BLaER1 treated with 17β-estradiol and CSF1 and Interleukin-3, amounts not matched to agents 10 nM and 100 nM (cell line): Measurements from ENCODE around the gene RDH5.

ENCODE experiments used
- H3K27ac ChIP-seq, 11 experiments: shearing (Covaris generic); formaldehyde crosslinking; 2 replicates each; pipeline ENCODE4 v1.8.1; 2022
- H3K27me3 ChIP-seq, 11 experiments: shearing (Covaris generic); formaldehyde crosslinking; 2 replicates each; pipeline ENCODE4 v1.8.1; 2022
- H3K36me3 ChIP-seq, 11 experiments: shearing (Covaris generic); formaldehyde crosslinking; 2 replicates each; pipeline ENCODE4 v1.8.1; 2022
- H3K4me1 ChIP-seq, 10 experiments: shearing (Covaris generic); formaldehyde crosslinking; 2 replicates each; pipeline ENCODE4 v1.8.1; 2022
- H3K4me2 ChIP-seq, 11 experiments: shearing (Covaris generic); formaldehyde crosslinking; 2 replicates each; pipeline ENCODE4 v1.8.1; 2022
- H3K4me3 ChIP-seq, 10 experiments: shearing (Covaris generic); formaldehyde crosslinking; 2 replicates each; pipeline ENCODE4 v1.8.1; 2022
- H3K9ac ChIP-seq, 11 experiments: shearing (Covaris generic); formaldehyde crosslinking; 2 replicates each; pipeline ENCODE4 v1.8.1; 2022
- H3K9me3 ChIP-seq, 11 experiments: shearing (Covaris generic); formaldehyde crosslinking; replicated peaks in 1 of 11; 2 replicates each; pipeline ENCODE4 v1.8.1; 2022
- H4K20me1 ChIP-seq, 11 experiments: shearing (Covaris generic); formaldehyde crosslinking; 2 replicates each; pipeline ENCODE4 v1.8.1; 2022
- Cebpa-rat ChIP-seq, 11 experiments: shearing (Covaris generic); IDR thresholded peaks; 2 replicates each; pipeline ENCODE4 v1.8.1; 2022

The RDH5 gene

GRCh38 chr12:55728186-55728938 lies 8.2 kb downstream of the RDH5 start:
- peak overlapping the region; percentile 92 to 99 (median 97) for H3K4me2 ChIP-seq
- peaks cover 27 to 52% (median 44%) of the 10 kb centered on the region in 11 experiments for H4K20me1 ChIP-seq
- no peaks in the 10 kb centered on the region for H3K9me3 ChIP-seq
- H3K4me3 ChIP-seq, result peak overlapping the region; percentile 66 to 95 (median 77)
- H3K4me1 ChIP-seq, result peaks cover 68 to 82% (median 76%) of the 10 kb centered on the region in 10 experiments
- H3K36me3 ChIP-seq, result peaks cover 34 to 43% (median 38%) of the 10 kb centered on the region in 11 experiments
- H3K27ac ChIP-seq, result peak overlapping the region; percentile 92 to 98 (median 97)
- no peak for TF ChIP-seq Cebpa-rat (IDR thresholded peaks at IDR 0.05)
- H3K27me3 ChIP-seq, result no peaks in the 10 kb centered on the region
- peak overlapping the region; percentile 84 to 98 (median 94) for H3K9ac ChIP-seq

GRCh38 chr12:55728939-55729818 lies 9.0 kb downstream of the RDH5 start, which contains the start of gene CD63:
Gene CD63 (minus strand): TSS chr12:55729009. CDS start chr12:55728341, 668 bp downstream.
- H4K20me1 ChIP-seq, result peaks cover 27 to 44% (median 38%) of the 10 kb centered on the region in 11 experiments
- peaks cover 28 to 35% (median 31%) of the 10 kb centered on the region in 11 experiments for H3K36me3 ChIP-seq
- TF ChIP-seq Cebpa-rat (IDR thresholded peaks at IDR 0.05), result no peak
- H3K27ac ChIP-seq, result peak within 1 kb of the TSS; percentile 92 to 98 (median 97)
- peak within 1 kb of the TSS; percentile 92 to 99 (median 97) for H3K4me2 ChIP-seq
- peaks cover 66 to 80% (median 75%) of the 10 kb centered on the region in 10 experiments for H3K4me1 ChIP-seq
- H3K27me3 ChIP-seq, result no peaks in the 10 kb centered on the region
- H3K9me3 ChIP-seq, result no peaks in the 10 kb centered on the region
- H3K9ac ChIP-seq, result peak within 1 kb of the TSS; percentile 84 to 98 (median 94)
- peak within 1 kb of the TSS; percentile 66 to 95 (median 77) for H3K4me3 ChIP-seq

GRCh38 chr12:55729819-55730818 lies 9.9 kb downstream of the RDH5 start:
- Histone ChIP-seq H3K4me1 (peaks cover 57 to 71% (median 66%) of the 10 kb centered on the region in 10 experiments), H3K4me3 (peak overlapping the region; percentile 66 to 95 (median 77)), H3K4me2 (peak overlapping the region; percentile 91 to 99 (median 96)), H3K9me3 (no peaks in the 10 kb centered on the region), H4K20me1 (peaks cover 22 to 35% (median 30%) of the 10 kb centered on the region in 11 experiments), H3K27ac (peak overlapping the region; percentile 92 to 98 (median 97)), H3K27me3 (no peaks in the 10 kb centered on the region), H3K36me3 (peaks cover 21 to 26% (median 23%) of the 10 kb centered on the region in 11 experiments), H3K9ac (peak overlapping the region; percentile 84 to 98 (median 94))
- TF ChIP-seq Cebpa-rat (IDR thresholded peaks at IDR 0.05), result no peak

GRCh38 chr12:55732288-55732687 lies 12.1 kb downstream of the RDH5 start:
- H4K20me1 ChIP-seq, result peaks cover 4 to 13% (median 9%) of the 10 kb centered on the region in 11 experiments; a peak in 21 of 22 replicates

GRCh38 chr12:55733021-55733555 lies 12.9 kb downstream of the RDH5 start:
- peak overlapping the region in 5 of 11 experiments; percentile 4 to 40 (median 11); a peak in 4 of 22 replicates for H3K9ac ChIP-seq
- H3K4me3 ChIP-seq, result no peak overlapping the region; a peak in 1 of 20 replicates
- H3K27me3 ChIP-seq, result no peaks in the 10 kb centered on the region
- no peak overlapping the region for H3K27ac ChIP-seq
- H3K4me1 ChIP-seq, result peaks cover 53 to 67% (median 57%) of the 10 kb centered on the region in 10 experiments
- no peaks in the 10 kb centered on the region for H3K36me3 ChIP-seq
- peak overlapping the region; percentile 91 to 99 (median 96) for H3K4me2 ChIP-seq
- peaks cover 0 to 5% (median under 1%) of the 10 kb centered on the region in 11 experiments; a peak in 11 of 22 replicates for H4K20me1 ChIP-seq
- TF ChIP-seq Cebpa-rat (IDR thresholded peaks at IDR 0.05), result no peak
- H3K9me3 ChIP-seq, result no peaks in the 10 kb centered on the region

More at GRCh38 chr12:55732288-55732687, 12.1 kb downstream of the RDH5 start:
- Histone ChIP-seq H3K4me2 (peak overlapping the region; percentile 91 to 99 (median 96)), H3K9ac (peak overlapping the region in 3 of 11 experiments; percentile 3 to 30 (median 24); a peak in 3 of 22 replicates), H3K4me3 (no peak overlapping the region), H3K27me3 (no peaks in the 10 kb centered on the region), H3K27ac (peak overlapping the region in 2 of 11 experiments; percentile 6 to 15; a peak in 1 of 22 replicates), H3K9me3 (no peaks in the 10 kb centered on the region), H3K4me1 (peaks cover 48 to 67% (median 56%) of the 10 kb centered on the region in 10 experiments), H3K36me3 (peaks cover 0 to 4% (median 1%) of the 10 kb centered on the region in 11 experiments; a peak in 15 of 22 replicates)
- no peak for TF ChIP-seq Cebpa-rat (IDR thresholded peaks at IDR 0.05)

GRCh38 chr12:55733858-55734257 lies 13.7 kb downstream of the RDH5 start:
- peak overlapping the region; percentile 91 to 99 (median 96); a peak in 21 of 22 replicates for H3K4me2 ChIP-seq
- H3K27me3 ChIP-seq, result no peaks in the 10 kb centered on the region
- no peak overlapping the region for H3K9ac ChIP-seq
- H3K36me3 ChIP-seq, result no peaks in the 10 kb centered on the region
- H3K4me1 ChIP-seq, result peaks cover 55 to 69% (median 59%) of the 10 kb centered on the region in 10 experiments
- TF ChIP-seq Cebpa-rat (IDR thresholded peaks at IDR 0.05), result no peak
- peaks cover 0 to 4% (median 0%) of the 10 kb centered on the region in 11 experiments; a peak in 1 of 22 replicates for H4K20me1 ChIP-seq
- H3K27ac ChIP-seq, result no peak overlapping the region
- no peaks in the 10 kb centered on the region for H3K9me3 ChIP-seq
- no peak overlapping the region for H3K4me3 ChIP-seq

GRCh38 chr12:55734595-55734994 lies 14.4 kb downstream of the RDH5 start:
- peaks cover 0 to 4% (median 0%) of the 10 kb centered on the region in 11 experiments; a peak in 1 of 22 replicates for H4K20me1 ChIP-seq
- no peak for TF ChIP-seq Cebpa-rat (IDR thresholded peaks at IDR 0.05)
- H3K4me3 ChIP-seq, result no peak overlapping the region
- no peaks in the 10 kb centered on the region for H3K36me3 ChIP-seq
- peaks cover 55 to 68% (median 58%) of the 10 kb centered on the region in 10 experiments for H3K4me1 ChIP-seq
- no peaks in the 10 kb centered on the region for H3K27me3 ChIP-seq
- no peak overlapping the region for H3K4me2 ChIP-seq
- H3K27ac ChIP-seq, result no peak overlapping the region
- no peak overlapping the region for H3K9ac ChIP-seq
- H3K9me3 ChIP-seq, result no peaks in the 10 kb centered on the region
